GM21447 (cell line): ENCODE data around the gene ATP5F1A.
A peak's percentile ranks its signal among the peaks of the same experiment; 100 is the strongest.

Experiments used
- ATAC-seq: cut with Tn5 transposase; IDR thresholded peaks from one replicate; pipeline ENCODE4 v1.9.1; 2021; ENCODE audit not compliant: unreplicated experiment

The ATP5F1A gene

DNA sequence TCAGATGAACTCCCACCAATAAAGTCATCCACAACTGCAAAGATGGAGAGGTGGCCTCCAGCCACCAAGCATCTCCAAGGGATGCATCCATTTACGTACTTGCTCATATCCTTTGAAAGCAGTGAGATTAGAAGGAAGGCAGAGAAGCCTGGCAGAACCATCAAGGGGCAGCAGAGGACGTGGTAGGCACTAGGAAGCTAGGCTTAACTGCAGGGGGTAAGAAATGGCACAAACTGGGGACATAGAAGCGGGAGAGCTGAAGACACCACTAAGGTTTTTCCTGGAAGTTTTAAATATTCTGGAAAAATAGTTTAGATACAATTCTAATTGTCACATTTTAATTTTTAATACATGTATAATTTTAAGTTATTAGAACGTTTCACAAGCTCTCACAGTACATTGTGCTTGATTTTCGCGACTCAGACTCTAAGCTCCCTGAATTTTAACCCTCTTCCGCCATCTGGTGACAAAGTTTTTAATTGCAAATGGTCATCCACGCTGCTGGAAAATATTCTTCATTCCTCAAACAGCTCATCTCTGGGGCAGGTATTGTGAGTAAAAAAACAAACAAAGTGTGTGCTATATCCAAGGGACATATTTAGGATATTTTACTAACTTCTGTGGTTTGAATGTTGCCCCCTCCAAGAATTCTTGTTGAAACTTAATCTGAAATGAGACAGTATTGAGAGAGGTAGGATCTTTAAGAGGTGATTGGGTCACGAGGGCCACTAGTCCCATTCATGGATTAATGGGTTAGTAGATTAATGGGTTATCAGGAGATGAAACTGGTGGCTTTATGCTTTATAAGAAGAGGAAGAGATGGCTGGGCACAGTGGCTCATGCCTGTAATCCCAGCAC lies 24.4 kb downstream of the ATP5F1A start:
- no peak for ATAC-seq

DNA sequence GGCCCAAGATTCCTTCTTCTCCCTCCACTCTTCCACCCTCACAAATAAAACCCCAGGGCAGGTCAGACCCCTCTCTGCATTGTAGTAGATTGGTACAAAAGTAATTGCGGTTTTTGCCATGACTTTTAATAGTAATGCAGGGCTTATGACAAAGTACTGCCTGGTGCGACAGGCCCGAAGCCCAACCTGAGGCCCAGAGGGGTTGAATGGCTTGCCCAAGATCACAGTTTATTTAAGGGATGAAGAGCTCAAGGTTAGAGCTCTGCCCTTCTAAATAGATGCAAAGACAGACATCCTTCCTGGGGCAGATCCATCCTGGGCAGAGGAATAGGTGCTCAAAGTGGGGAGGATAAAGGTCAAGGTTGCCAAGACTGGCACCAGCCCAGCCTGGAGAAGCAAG lies 25.1 kb downstream of the ATP5F1A start:
- no peak for ATAC-seq

DNA sequence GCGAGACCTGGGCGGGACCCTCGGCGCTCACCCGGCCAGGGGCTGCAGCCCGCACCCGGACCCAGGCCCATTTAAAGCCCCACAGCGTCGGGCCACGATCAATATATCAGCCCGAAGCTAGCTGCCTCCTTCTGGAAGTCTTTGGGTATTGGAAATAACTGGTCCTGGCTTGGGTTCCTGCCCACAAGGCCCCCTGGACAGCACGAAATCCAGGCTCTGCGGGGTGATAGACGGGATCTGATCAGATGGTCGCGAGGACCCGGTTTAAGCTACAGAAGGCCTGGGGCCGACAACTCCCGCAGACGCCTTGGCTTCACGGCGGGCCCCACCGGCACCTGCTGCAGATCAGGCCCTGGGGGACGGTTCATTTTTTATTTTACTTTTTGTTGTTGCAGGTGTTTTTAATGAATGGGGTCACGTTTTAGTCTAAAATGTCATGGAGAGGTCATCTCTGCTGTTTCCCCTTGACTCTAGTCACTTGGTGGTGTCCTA lies 25.7 kb downstream of the ATP5F1A start:
- ATAC-seq = no peak

DNA sequence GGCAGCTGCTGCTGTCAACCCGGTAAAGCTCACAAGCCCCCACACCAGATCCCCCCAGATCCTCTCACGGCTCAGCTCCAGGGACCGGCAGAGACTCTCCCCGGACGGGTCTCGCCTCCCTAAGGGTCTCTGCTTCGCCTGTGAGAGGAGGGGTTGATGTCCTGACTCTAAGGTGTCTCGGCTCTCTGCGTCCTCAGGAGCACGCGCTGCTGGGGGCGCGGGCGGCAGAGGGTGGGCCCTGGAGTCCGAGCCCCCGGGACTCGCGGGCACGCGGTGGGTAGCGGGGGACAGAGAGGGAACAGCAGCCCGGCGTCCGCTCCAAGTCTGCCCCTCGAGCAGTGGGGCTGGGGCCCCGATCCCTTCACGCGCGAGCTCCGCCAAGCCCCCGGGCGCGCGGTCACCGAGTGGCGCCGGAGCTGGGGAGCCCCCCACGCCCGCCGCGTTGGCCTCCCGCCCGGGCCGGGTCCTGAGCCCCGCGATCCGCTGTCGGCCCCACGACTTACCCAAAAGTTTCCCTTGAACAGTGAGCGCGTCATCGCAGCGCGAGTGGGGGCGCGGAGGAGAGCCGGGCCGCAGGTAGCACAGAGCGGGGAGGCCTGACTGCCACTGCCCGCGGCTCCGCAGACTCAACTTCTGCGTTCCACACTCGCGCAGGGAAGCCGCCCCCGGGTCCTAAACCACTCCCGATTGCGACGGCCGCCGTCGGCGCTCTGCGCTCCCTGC lies 26.3 kb downstream of the ATP5F1A start, which contains the start of gene PSTPIP2:
PSTPIP2 (minus strand) TSS at position 608 of the 723 bp plus-strand sequence; CDS start at position 536, 72 bp downstream.
- ATAC-seq = peak; percentile 58

DNA sequence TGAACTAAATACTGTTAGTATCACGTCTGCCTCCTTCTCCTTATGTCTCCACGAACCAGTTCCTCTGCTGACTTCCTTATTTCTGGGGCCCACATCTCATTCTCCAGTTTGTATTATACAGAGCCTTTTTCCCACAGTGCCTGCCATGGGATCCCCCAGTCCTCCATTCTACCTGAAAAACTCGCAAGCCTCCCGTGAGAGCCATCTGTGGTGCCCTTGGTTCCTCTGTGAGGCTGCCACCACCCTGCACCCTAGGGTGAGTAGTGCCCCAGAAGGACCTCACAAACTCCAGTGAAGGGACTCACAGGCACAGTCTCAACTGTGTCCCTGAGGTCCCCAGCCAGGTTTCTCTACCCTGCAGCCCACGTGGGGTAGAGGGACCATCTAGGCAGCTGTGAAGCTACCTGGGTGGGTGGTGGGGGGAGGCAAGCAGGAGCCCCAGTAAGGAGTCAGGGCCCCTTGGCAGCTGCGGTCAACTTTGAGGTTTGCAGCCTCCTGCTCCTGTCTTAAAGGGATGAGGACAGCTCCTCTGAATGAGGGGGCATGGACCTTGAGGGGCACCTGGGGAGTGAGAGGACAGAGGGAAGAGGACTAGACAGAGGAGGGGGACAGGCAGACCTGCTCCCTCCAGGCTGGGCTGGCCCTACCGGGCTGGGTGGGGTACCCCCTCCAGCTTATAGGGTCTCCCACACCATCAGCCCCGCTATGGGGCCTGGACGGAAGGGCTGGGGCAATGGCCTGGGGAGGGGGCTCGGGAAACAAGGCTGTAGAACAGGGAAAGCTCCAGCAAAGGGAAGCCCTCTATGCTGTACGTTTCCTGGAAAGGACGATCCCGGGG lies 27.1 kb downstream of the ATP5F1A start:
- peak; percentile 37 for ATAC-seq

DNA sequence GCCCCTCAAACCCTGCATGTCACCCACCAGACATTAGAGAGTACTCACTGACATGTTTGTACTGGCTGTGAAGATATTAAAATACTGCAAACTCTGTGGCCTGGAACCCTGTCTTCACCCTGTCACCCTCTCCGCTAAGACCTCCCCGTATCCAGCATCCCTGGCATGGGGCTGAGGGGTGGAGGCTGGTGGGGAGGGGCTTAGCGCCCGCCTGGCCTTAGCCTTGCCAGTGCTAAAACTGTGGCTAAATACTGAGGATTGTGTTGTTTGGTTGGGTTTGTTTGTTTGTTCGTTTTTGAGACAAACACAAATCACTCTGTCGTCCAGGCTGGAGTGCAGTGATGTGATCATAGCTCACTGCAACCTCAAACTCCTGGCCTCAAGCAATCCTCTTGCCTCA lies 27.9 kb downstream of the ATP5F1A start:
- no peak for ATAC-seq

DNA sequence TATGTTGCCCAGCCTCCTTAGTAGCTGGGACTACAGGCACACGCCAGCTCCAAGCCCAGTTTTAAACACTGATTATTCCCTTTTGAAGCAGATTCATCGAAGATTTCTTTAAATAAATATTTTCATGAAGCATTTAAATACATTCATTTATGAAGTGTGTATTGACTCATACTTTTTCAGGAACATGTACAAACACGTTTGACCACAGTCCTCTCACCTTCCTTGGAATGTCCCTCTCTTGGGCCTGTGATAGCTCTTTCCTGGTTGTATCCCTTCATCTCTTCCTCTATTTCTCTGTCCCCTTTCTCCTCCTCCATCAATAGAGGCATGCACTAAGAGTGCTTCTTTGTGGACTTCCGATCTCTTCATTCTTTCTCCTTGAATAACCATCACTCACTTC lies 28.6 kb downstream of the ATP5F1A start:
- ATAC-seq = no peak

DNA sequence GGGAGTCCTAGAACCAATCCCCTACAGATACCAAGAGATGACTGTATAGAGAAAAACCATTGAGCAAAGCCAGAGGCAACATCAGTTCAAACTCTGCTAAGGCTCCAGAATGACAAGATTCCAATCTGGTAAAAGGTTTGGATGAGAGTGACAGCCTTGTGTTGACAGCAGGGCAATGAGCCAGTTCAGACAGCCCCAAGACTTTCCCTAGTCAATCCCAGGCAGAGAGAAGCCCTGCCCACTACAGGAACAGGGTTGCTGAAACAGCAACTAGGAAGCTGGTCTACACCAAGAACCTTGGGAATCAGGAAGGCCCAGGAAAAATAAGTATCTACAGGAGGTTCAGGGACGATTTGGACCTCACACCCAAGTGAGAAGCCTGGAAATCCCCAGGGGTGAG lies 29.3 kb downstream of the ATP5F1A start:
- ATAC-seq = no peak

DNA sequence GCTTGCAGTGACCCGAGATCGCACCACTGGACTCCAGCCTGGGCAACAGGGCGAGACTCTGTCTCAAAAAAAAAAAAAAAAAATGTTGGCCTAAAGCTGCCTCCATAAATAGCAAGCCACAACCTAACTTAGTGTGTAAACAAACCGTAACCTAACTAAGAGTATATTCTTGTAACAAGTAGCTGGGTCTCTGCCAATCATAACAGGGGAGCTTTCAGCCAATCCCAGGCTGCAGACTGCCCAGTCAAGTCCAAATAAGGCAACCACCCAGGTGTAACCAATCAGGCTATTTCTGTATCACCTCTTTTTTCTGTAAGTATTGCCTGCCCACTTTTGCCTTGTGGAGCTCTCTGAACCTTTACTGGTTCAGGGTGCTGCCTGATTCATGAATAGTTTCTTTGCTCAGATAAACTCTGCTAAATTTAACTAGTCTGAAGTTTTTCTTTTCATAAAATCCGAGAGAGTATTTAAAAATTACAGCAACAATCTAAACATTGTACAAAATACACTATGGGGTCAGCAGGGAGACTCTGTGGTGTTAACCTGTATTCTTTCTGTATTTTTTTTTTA lies 30.6 kb downstream of the ATP5F1A start:
- ATAC-seq = no peak

DNA sequence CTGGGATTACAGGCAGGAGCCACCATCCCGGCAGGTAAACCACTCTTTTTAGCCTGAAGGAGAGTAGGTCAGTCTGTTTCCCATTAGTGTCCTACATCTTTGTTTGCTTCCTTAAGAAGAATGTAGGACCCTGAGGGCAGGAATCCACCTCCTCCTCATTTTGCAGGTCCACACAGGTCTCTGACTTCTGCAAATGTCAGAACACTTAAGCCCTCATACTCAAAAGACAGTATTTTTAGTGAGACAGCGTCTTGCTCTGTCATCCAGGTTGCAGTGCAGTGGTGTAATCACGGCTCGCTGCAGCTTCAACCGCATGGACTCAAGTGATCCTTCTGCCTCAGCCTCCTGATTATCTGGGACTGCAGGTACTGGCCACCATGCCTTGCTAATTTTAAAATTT lies 35.3 kb downstream of the ATP5F1A start:
- ATAC-seq = no peak

DNA sequence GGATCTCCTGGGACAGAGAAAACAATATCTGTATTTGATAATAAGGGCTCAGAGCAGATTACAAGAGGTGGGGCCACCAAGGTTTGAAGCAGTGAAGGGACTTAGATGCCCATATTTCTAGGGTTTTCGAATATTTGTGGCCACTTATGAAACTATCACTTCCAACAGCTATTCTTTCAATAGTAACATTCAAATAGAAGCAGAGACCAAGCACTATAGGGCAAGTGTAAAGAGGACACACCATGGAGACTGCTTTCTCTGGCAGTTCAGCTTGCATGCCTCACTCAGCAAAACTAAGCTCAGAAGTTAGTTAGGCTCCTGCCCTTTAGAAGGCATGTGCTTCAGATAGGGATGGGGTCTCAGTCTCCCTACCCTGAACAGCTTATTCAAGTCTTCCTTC lies 36.3 kb downstream of the ATP5F1A start:
- no peak for ATAC-seq

DNA sequence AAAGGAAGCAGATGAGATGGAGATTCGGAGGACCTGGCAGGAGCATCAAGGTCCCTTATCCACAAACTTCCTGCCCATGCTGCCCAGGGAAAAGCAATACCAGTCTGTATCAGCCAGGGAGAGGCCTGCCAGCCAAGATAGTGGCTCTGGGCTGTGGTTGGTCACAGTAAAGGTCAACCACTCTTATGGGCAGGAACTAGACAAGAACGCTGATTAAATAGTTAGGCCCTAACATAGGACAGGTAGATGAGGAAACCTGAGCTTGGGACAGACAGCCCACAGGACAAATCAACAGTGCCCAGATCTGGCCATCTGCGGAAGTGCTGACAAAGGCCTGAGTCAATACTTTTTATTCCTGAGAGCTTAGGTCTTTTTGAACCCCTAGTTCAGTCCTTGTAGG lies 36.7 kb downstream of the ATP5F1A start:
- no peak for ATAC-seq

DNA sequence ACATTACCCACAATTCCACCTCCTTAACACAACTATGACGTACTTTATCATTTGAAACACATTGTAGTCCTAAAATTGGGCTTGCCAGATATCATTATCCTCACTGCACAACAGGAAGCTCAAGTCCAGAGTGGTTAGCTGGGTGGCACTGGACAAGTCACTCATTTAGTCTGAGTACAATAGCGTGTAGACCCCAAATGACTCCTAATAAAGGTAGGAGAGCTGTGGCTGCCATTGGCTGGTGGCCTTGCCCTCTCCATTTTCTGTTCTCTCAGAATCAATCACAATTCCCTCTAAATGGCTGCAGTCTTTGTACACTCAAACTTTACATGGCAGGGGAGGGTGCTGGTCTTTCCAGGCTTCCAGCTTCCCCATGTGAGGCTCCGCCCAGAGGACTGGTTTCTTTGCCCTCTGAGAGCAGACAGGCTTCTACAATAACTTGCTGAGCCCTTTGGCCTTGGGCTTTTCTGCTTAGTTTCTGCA lies 37.7 kb downstream of the ATP5F1A start:
- no peak for ATAC-seq

DNA sequence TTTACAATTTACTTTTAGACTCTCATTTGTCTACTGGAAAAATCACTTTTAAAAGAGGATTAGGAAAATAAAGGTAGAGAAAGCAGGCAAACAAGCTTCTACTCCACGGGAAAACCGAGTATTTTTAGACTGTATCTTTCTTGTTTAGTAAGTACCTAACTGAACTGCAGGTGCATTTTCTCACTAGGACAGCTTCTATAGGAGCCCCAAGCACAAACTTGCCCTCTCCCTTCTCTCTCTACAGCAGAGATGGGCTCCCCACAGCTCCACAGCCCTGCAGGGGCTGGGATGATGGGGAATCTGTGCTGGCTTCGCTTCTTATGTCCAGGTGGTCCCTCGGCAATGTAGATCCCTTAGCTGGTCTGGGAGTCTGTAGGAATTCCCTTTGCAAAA lies 42.3 kb downstream of the ATP5F1A start:
- ATAC-seq = no peak

DNA sequence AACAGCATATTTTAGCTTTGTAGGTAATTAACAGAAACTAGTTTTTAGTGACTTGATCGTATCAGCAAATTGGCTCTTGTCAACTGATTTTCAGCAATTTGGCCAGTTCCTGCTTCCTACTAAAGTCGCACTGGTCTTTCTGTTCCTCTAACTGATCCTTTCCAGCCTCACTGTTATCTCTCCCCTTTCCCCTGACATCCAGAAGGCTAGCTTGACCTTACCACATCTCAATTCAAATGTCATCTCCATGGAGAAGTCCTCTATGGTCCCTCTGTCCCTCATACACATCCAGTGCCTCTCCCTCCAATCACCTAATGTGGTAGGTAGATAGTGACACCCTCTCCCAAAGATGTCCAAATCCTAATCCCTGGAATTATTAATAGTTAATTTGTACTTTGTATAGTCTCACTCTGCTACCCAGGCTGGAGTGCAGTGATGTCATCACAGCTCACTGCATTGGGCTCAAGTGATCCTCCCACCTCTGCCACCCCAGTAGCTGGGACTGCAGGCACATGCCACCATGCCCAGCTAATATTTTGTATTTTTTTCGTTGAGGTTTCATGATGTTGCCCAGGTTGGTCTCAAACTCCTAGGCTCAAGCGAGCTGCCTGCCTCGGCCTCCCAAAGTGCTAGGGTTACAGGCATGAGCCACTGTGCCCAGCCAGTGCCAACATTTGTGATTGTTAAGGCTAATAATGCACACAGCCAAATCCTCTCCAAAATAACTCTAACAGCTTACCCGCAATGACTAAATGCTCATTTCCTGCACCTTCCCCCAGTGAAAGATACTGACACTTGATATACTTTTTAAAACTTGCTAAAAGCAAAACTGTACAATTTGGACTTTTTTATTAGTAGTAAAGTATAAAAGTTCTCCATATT lies 42.9 kb downstream of the ATP5F1A start:
- ATAC-seq = peak; percentile 66

DNA sequence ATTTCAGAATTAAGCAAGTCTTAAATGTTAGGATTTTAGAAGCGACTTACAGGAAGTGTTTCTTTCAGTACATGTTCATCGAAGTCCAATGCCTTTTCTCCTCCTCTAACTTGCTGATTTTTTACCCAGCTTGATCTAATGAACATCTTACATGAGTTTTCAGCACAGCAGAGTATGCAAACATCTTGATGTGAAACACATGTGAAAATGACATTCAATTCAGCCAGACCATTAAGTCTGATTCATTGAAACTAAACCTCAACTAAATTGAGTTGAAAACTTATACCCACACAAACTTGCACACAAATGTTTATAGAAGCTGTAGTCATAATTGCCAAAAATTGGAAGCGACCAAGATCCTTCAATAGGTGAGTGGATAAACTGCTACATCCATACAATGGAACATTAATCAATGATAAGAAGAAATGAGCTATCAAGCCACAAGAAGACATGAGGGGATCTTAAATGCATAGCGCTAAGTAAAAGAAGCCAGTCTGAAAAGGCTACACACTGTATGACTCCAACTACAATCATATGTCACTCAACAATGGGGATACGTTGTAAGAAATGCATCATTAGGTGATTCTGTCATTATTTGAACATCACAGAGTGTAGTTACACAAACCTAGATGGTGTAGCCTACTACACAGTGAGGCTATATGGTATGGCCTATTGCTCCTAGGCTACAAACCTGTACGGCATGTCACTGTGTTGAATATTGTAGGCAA lies 44.6 kb downstream of the ATP5F1A start:
- ATAC-seq = no peak

DNA sequence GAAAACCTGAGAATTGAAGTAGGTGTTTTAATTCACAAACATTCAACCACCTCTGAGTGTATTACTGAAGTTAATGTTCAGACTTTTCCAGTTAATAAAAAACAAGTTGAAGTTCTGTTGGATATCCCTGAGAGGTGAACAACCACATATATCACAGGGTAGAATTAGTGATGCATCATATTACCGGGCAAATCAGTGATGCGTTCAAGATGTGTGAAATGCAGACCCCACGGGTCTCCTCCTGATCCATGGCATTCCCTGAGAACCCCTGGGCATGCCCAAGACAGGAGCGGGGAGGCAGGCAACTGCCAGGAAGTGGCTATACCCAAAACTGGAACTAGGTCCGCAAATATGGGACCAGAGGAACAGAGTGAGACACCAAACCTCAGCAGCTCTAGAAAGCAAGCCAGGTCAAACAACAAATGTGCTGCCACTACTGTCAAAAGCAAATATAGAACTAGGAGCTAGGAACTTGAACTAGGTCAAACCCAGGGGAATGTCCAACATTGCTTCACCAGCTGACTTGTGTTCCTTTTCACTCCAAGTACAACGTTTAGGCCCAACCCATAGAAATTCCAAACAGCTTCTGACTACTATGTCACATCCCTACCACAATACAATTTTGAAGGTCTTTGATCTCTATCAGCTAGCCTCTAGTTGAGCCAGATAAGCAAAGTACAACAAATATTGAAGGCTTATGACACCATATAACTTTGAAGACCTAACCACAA lies 46.2 kb downstream of the ATP5F1A start:
- ATAC-seq = no peak

DNA sequence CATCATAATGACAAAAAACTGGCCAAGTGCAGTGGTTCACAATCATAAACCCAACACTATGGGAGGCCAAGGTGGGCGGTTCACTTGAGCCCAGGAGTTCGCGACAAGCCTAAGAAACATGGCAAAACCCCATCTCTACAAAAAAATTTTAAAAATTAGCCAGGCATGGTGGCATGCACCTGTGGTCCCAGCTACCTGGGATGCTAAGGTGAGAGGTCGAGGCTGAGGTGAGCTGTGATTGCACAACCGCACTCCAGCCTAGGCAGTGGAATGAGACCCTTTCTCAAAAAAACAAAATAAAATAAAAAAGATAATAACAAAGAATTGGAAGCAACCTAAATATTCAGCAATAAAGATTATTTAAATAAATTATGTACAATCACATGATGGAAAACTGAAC lies 47.8 kb downstream of the ATP5F1A start:
- ATAC-seq = no peak
